Stimulated activated CD4-positive, alpha-beta T cell treated with anti-CD3 and anti-CD28 coated beads, Interleukin-4, amount 100 ng/mL, for 1 hour (primary cell): ENCODE data around the gene FIGNL2.

ENCODE experiments used
- DNase-seq: peaks from one replicate; pipeline ENCODE4 v3.0.0-alpha.2; 2020

Gene FIGNL2

GRCh38 chr12:51851413-51852124 lies 3.1 kb upstream of the FIGNL2 start:
- DNase-seq, result no peak

GRCh38 chr12:51850965-51851299 lies 2.4 kb upstream of the FIGNL2 start:
- no peak for DNase-seq

- DNase-seq, result no peak
Observed at GRCh38 chr12:51850081-51850964, 1.8 kb upstream of the FIGNL2 start.

GRCh38 chr12:51848841-51849735 lies 570 bp upstream of the FIGNL2 start:
- DNase-seq, result no peak

GRCh38 chr12:51847643-51848325 lies 734 bp downstream of the FIGNL2 start:
- no peak for DNase-seq

GRCh38 chr12:51846911-51847642 lies 1.4 kb downstream of the FIGNL2 start:
- DNase-seq, result peak; percentile 60

- no peak for DNase-seq
Observed at GRCh38 chr12:51846271-51846691, 2.2 kb downstream of the FIGNL2 start.

- DNase-seq, result no peak
Observed at GRCh38 chr12:51845482-51845881, 3.0 kb downstream of the FIGNL2 start.

- no peak for DNase-seq
Observed at GRCh38 chr12:51844854-51845253, 3.7 kb downstream of the FIGNL2 start.

GRCh38 chr12:51841727-51842126 lies 6.8 kb downstream of the FIGNL2 start:
- no peak for DNase-seq

- no peak for DNase-seq
Observed at GRCh38 chr12:51840966-51841365, 7.6 kb downstream of the FIGNL2 start.

GRCh38 chr12:51839310-51839947 lies 9.1 kb downstream of the FIGNL2 start:
- DNase-seq, result no peak

- no peak for DNase-seq
Observed at GRCh38 chr12:51838762-51839161, 9.8 kb downstream of the FIGNL2 start.

- no peak for DNase-seq
Observed at GRCh38 chr12:51838036-51838435, 10.5 kb downstream of the FIGNL2 start.

- no peak for DNase-seq
Observed at GRCh38 chr12:51837286-51837685, 11.2 kb downstream of the FIGNL2 start.

GRCh38 chr12:51836827-51837173 lies 11.7 kb downstream of the FIGNL2 start:
- no peak for DNase-seq

- DNase-seq, result no peak
Observed at GRCh38 chr12:51836041-51836826, 12.3 kb downstream of the FIGNL2 start.

- DNase-seq, result no peak
Observed at GRCh38 chr12:51834411-51834810, 14.1 kb downstream of the FIGNL2 start.

- DNase-seq, result no peak
Observed at GRCh38 chr12:51833448-51834227, 14.9 kb downstream of the FIGNL2 start.
